ENCODE measurements around the gene NEDD9. TPM values are rescaled to one million over a fixed set of nuclear protein-coding genes. Genes with fewer than 3 reads are reported as not detected.

The NEDD9 gene
- total and polyA plus RNA-seq, 2 of the 13 experiments (the other 11 are each of a cell fraction or from before 2014, with no cell fraction given) = 27.1 to 389 TPM

- Histone ChIP-seq H4K20me1 (ENCODE audit: insufficient read depth, low read length) (peaks cover 5% of the 10 kb centered on the region; the same call in 1 of the 2 replicates), H3K9me3 (ENCODE audit: low read length) (no peaks in the 10 kb centered on the region), H3K27me3 (ENCODE audit: control insufficient read depth in 1 of 2, insufficient read depth in 2 of 2, low read length in 2 of 2) (no peaks in the 10 kb centered on the region), H3K27ac (ENCODE audit: extremely low read length, insufficient read depth, low read length) (no peak overlapping the region), H3K79me2 (ENCODE audit: insufficient read depth, low read length) (no peaks in the 10 kb centered on the region), H3K4me3 (replicated peaks in 1 of 3; ENCODE audit: insufficient read depth in 1 of 3, low read depth in 2 of 3, low read length in 3 of 3) (no peak overlapping the region), H3K4me2 (ENCODE audit: low read depth, low read length) (no peak overlapping the region), H2AFZ (ENCODE audit: low read length) (no peak overlapping the region), H3K36me3 (replicated peaks in 1 of 2; ENCODE audit: control insufficient read depth in 1 of 2, insufficient read depth in 2 of 2, low read length in 2 of 2) (peaks cover 0 to 5% of the 10 kb centered on the region in 2 experiments; a peak in 2 of 5 replicates), H3K9ac (ENCODE audit: insufficient read depth, low read depth, low read length) (no peak overlapping the region), H3K4me1 (ENCODE audit: insufficient read depth, low read length) (peaks cover 41% of the 10 kb centered on the region)
- TF ChIP-seq PCBP1 (IDR thresholded peaks at IDR 0.05; ENCODE audit: borderline replicate concordance, low read depth, low read length) (no peak), ZNF260 (CRISPR knock-in tag; IDR thresholded peaks at IDR 0.05; ENCODE audit: borderline replicate concordance, low read depth) (no peak), ARNT (IDR thresholded peaks at IDR 0.05) (no peak), HDAC6 (IDR thresholded peaks at IDR 0.05; ENCODE audit: low read depth, low read length) (no peak), CHD2 (IDR thresholded peaks at IDR 0.05; ENCODE audit: low read depth, low read length) (no peak), STAT5B (CRISPR knock-in tag; IDR thresholded peaks at IDR 0.05) (no peak), CBX5 (CRISPR knock-in tag; IDR thresholded peaks at IDR 0.05; ENCODE audit: borderline replicate concordance) (0 out of 2 replicates have a peak, but pooled peaks have one; percentile 26), NCOA5 (CRISPR knock-in tag; IDR thresholded peaks at IDR 0.05) (no peak), CHD4 (IDR thresholded peaks at IDR 0.05; ENCODE audit: borderline replicate concordance, low read length) (no peak), GZF1 (CRISPR knock-in tag; IDR thresholded peaks at IDR 0.05) (no peak), FOXO1 (CRISPR knock-in tag; IDR thresholded peaks at IDR 0.05) (no peak), RXRA (CRISPR knock-in tag; IDR thresholded peaks at IDR 0.05) (0 out of 2 replicates have a peak, but pooled peaks have one; percentile 10), PBX3 (CRISPR knock-in tag; IDR thresholded peaks at IDR 0.05; ENCODE audit: borderline replicate concordance) (no peak), ZNF616 (CRISPR knock-in tag; IDR thresholded peaks at IDR 0.05; ENCODE audit: low read depth) (no peak), SALL1 (CRISPR knock-in tag; IDR thresholded peaks at IDR 0.05) (0 out of 2 replicates have a peak, but pooled peaks have one; percentile 6)
- ChIA-PET CTCF (ENCODE audit: low intra/inter-chr PET ratio, low total read pairs) (no interaction called here), POLR2A (interaction anchor here (1.5 kb wide), 2 partner anchors 23 to 53 kb away, joined by 8 to 17 read pairs; partner anchors contain the start of gene NEDD9)
- 86% methylated on average over 6 of the region's 6 CpGs for WGBS (ENCODE audit: low lambda C conversion rate)
- BruUV-seq (replicated peaks) = no TSS peak
- no peak for DNase-seq (ENCODE audit: low spot score)
- intact Hi-C loops (cut with micrococcal nuclease; ENCODE audit: unreplicated experiment) (loop anchor here (10.0 kb wide), 1 partner anchor 396 kb away; no protein-coding TSS in a partner anchor), in situ Hi-C loops (cut with HindIII; ENCODE audit: extremely low pct_ligation_motif_present, low pct_unique_long_range_greater_than_20kb) (no loop called here)
- no peak for FAIRE-seq
- ATAC-seq = peak; percentile 13
These were observed 53.4 kb downstream of the NEDD9 start for GRCh38 chr6:11179088-11179418.

Measured in HepG2 (cell line).